Measurements from ENCODE around the gene HESX1.

DNA sequence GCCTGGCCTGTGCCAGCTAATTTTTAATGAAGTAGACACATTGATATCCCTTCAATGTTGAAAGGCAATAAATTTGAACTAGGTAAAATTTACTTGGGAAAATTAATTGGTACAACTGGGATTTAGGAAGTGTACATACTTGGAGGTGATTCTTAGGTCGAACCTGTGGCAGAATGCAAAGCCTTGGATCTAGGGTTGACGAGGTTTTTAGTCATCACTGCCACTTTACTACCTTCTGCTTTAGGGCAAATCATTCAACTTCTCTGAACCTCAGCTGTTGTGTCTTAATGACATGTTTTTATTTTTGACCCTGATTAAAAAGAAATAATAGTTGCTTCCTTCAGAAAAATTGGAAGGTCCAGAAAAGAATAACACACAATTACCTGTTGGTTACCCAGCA, 30.2 kb upstream of the HESX1 start:
- TF ChIP-seq EZH2 (IDR thresholded peaks at IDR 0.05; ENCODE audit: insufficient read depth, poor library complexity, severe bottlenecking) = no peak
- TF ChIP-seq EZH2phosphoT487 (IDR thresholded peaks at IDR 0.05; ENCODE audit: insufficient read depth, low read depth) = no peak

Data from GM23248 (cell line).